ENCODE results near the gene NBEAL2.

- TF ChIP-seq CTCF (IDR thresholded peaks at IDR 0.05) (no peak), POLR2A (IDR thresholded peaks at IDR 0.05) (no peak)
Observed at GRCh38 chr3:47014036-47014435, 34.6 kb downstream of the NBEAL2 start.
